Erythroblast (primary cell): Measurements from ENCODE around the gene RTP1.

ENCODE experiments used
- GATA1 ChIP-seq: IDR thresholded peaks from 2 replicates; pipeline ENCODE4 v1.6.1; 2011; ENCODE audit warnings: low read depth, mild to moderate bottlenecking, control low read depth, low read length, moderate library complexity
- POLR2A ChIP-seq: IDR thresholded peaks from 2 replicates; pipeline ENCODE4 v1.6.1; 2011; ENCODE audit warnings: mild to moderate bottlenecking, low read length

DNA sequence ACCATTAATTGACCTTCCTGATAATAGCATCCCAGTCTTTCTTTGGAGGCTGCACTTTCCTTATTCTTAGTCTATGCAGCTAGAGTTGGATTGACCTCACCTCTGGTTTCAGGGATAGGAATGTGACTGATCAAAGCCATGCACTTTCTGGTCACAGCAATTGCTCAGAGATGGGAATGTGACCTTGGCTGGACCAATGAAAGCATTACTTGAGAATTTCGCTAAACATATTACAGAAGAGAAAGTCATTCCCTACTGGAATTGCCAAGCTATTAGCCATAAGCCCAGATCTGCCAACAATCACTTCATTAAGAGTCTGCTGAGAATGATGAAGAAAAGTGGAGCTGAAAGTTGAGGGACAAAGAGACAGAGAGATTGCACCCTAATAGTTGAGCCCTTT lies 32.7 kb downstream of the RTP1 start:
- TF ChIP-seq GATA1 (no peak), POLR2A (no peak)
